Measurements from ENCODE around the gene GRM4.
A peak's percentile ranks its signal among the peaks of the same experiment; 100 is the strongest.

GRM4 gene

GRCh38 chr6:34062815-34063214 is 83.1 kb downstream of the GRM4 start:
- Mint-ChIP-seq H3K9me3 (no peaks in the 10 kb centered on the region), H3K4me3 (no peak overlapping the region), H3K36me3 (ENCODE audit: low read depth) (no peaks in the 10 kb centered on the region), H3K27me3 (ENCODE audit: low read depth, poor library complexity) (peaks cover 38% of the 10 kb centered on the region), H3K4me1 (peaks cover 35% of the 10 kb centered on the region), H3K27ac (no peak overlapping the region)
- TF ChIP-seq CTCF (IDR thresholded peaks at IDR 0.05): peak; percentile 24
- DNase-seq: no peak

- Mint-ChIP-seq H3K27me3 (ENCODE audit: low read depth, poor library complexity) (peaks cover 37% of the 10 kb centered on the region), H3K4me3 (no peak overlapping the region), H3K27ac (no peak overlapping the region), H3K9me3 (no peaks in the 10 kb centered on the region), H3K36me3 (ENCODE audit: low read depth) (no peaks in the 10 kb centered on the region), H3K4me1 (peaks cover 41% of the 10 kb centered on the region)
- TF ChIP-seq CTCF (IDR thresholded peaks at IDR 0.05): no peak
- DNase-seq: no peak
Measured at GRCh38 chr6:34062156-34062555, 83.7 kb downstream of the GRM4 start.

- TF ChIP-seq CTCF (IDR thresholded peaks at IDR 0.05): no peak
- Mint-ChIP-seq H3K9me3 (no peaks in the 10 kb centered on the region), H3K27me3 (ENCODE audit: low read depth, poor library complexity) (peaks cover 36% of the 10 kb centered on the region), H3K4me3 (no peak overlapping the region), H3K4me1 (peaks cover 49% of the 10 kb centered on the region), H3K27ac (no peak overlapping the region), H3K36me3 (ENCODE audit: low read depth) (no peaks in the 10 kb centered on the region)
- DNase-seq: no peak
Measured at GRCh38 chr6:34061348-34061747, 84.5 kb downstream of the GRM4 start.

DNA sequence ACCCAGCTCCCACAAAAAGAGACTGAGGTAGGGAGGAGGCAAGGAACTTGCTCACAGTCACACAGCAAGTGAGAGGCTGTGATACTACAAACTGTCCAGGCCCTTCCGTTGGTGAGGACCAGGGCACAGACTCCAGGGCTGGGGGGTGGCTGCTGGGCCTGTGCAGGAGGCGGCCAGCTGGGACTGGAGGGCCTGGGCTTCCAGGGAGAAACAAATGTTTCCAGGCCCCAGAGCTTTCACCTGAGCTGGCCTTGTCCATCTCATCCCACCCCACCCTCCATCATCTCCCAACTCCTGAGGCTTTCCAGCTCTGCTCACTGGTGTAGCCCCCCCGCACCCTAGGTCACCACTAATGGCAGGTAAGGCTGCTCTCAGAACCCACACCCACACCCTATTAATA is 86.0 kb downstream of the GRM4 start:
- TF ChIP-seq CTCF (IDR thresholded peaks at IDR 0.05): no peak
- DNase-seq: no peak
- no peaks in the 10 kb centered on the region for H3K9me3 Mint-ChIP-seq
- H3K36me3 Mint-ChIP-seq (ENCODE audit: low read depth): no peaks in the 10 kb centered on the region
- H3K27me3 Mint-ChIP-seq (ENCODE audit: low read depth, poor library complexity): peaks cover 27% of the 10 kb centered on the region
- H3K4me1 Mint-ChIP-seq: peaks cover 64% of the 10 kb centered on the region
- H3K4me3 Mint-ChIP-seq: no peak overlapping the region
- H3K27ac Mint-ChIP-seq: peak overlapping the region; percentile 34

DNA sequence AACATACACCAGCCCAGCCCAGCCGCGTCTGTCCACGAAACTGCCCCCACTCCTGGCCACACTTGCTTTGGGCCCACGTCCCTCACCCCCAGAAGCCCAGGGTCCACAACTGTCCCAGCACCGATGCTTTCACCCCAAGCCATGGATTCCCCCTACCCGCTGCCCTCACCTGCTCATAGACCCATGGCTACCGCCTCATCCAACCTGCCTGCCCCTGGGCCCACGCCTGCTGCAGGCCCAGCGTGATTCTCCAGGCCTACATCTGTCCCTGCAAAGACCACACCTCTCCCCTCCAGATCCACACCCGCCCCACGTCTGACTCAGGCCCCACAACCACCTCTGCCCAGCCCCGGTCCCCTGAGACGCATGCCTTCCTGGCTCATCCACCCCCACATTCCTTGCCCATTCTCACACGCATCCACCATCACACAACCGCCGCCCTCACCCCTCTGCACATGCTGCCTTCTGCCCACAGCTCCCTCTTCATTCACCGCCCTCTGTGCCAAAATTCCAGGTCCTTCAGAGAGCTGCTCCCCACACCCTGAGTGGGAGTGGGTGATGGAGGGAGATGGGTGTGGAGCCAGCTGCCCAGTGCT is 86.7 kb downstream of the GRM4 start:
- no peak for TF ChIP-seq CTCF (IDR thresholded peaks at IDR 0.05)

DNA sequence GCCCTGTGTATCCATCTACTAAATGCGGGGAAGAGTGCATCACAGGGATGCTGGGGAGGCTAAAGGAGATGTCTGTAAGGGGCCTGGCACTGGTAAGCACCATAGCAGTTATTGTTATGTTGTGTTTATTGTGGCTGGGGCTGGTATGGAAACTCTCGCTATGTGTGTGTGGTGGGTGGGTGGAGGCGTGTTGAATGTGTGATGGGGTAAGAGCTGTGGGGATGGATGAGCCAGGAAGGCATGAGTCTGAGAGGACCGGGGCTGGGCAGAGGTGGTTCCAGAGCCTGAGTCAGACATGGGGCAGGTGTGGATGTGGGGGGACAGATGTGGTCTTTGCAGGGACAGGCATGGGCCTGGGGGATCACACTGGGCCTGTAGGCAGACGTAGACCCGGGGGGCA is 88.1 kb downstream of the GRM4 start:
- TF ChIP-seq CTCF (IDR thresholded peaks at IDR 0.05): no peak
- no peaks in the 10 kb centered on the region for H3K36me3 Mint-ChIP-seq (ENCODE audit: low read depth)
- no peaks in the 10 kb centered on the region for H3K9me3 Mint-ChIP-seq
- no peak for DNase-seq
- peaks cover 26% of the 10 kb centered on the region for H3K27me3 Mint-ChIP-seq (ENCODE audit: low read depth, poor library complexity)
- H3K4me1 Mint-ChIP-seq: peaks cover 73% of the 10 kb centered on the region
- H3K4me3 Mint-ChIP-seq: peak overlapping the region; percentile 50
- H3K27ac Mint-ChIP-seq: no peak overlapping the region

More for the DNA sequence above, 86.7 kb downstream of the GRM4 start:
- Mint-ChIP-seq H3K27me3 (ENCODE audit: low read depth, poor library complexity) (peaks cover 27% of the 10 kb centered on the region), H3K9me3 (no peaks in the 10 kb centered on the region), H3K27ac (peak overlapping the region; percentile 76), H3K4me1 (peaks cover 70% of the 10 kb centered on the region), H3K4me3 (no peak overlapping the region), H3K36me3 (ENCODE audit: low read depth) (no peaks in the 10 kb centered on the region)
- DNase-seq: no peak

Measured in nephron progenitor cell (in vitro differentiated cells).